Astrocyte (in vitro differentiated cells and primary cell): Measurements from ENCODE around the gene NFATC3. TPM values are rescaled to one million over a fixed set of nuclear protein-coding genes. Genes with fewer than 3 reads are reported as not detected.

Source experiments
- DNase-seq: peaks from one replicate; pipeline ENCODE4 v3.0.0-alpha.2; 2010; ENCODE audit warnings: low read depth
- FAIRE-seq: peaks from 2 replicates; lab custom pipeline; 2011; peaks lifted over from hg19 to GRCh38; lab: Jason Lieb, UNC
- H2AFZ ChIP-seq: 2 replicates; pipeline ENCODE4 v1.6.0; 2012; ENCODE audit warnings: low read depth, low read length, inconsistent platforms
- H3K27ac ChIP-seq: 2 replicates; pipeline ENCODE4 v1.5.1; 2011; ENCODE audit warnings: low read depth, low read length, inconsistent platforms
- H3K27me3 ChIP-seq: 2 replicates; pipeline ENCODE4 v1.6.0; 2011; ENCODE audit warnings: low read length, inconsistent platforms; ENCODE audit not compliant: insufficient read depth
- H3K36me3 ChIP-seq: 2 replicates; pipeline ENCODE4 v1.5.1; 2011; ENCODE audit warnings: low read length, inconsistent platforms; ENCODE audit not compliant: insufficient read depth
- H3K4me1 ChIP-seq: 2 replicates; pipeline ENCODE4 v1.5.1; 2011; ENCODE audit warnings: low read length, inconsistent platforms; ENCODE audit not compliant: insufficient read depth
- H3K4me2 ChIP-seq: 2 replicates; pipeline ENCODE4 v1.6.0; 2012; ENCODE audit warnings: low read length, inconsistent platforms
- H3K4me3 ChIP-seq: 2 replicates; pipeline ENCODE4 v1.5.1; 2011; ENCODE audit warnings: low read depth, mild to moderate bottlenecking, low read length, inconsistent platforms; ENCODE audit not compliant: insufficient read depth
- H3K79me2 ChIP-seq: 2 replicates; pipeline ENCODE4 v1.6.0; 2012; ENCODE audit warnings: mild to moderate bottlenecking, low read length, inconsistent platforms; ENCODE audit not compliant: insufficient read depth
- H3K9ac ChIP-seq: 2 replicates; pipeline ENCODE4 v1.6.0; 2012; ENCODE audit warnings: mild to moderate bottlenecking, low read length, inconsistent platforms
- H3K9me3 ChIP-seq: 2 replicates; pipeline ENCODE4 v1.5.1; 2012; ENCODE audit warnings: low read depth, mild to moderate bottlenecking, low read length, inconsistent platforms; ENCODE audit not compliant: insufficient read depth
- H4K20me1 ChIP-seq: 2 replicates; pipeline ENCODE4 v1.6.0; 2012; ENCODE audit warnings: low read length, inconsistent platforms; ENCODE audit not compliant: insufficient read depth
- H3K27ac Mint-ChIP-seq: one replicate; pipeline ENCODE4 v1.8.0; 2021; ENCODE audit warnings: mild to moderate bottlenecking, mixed read lengths; ENCODE audit not compliant: unreplicated experiment
- H3K27me3 Mint-ChIP-seq: one replicate; pipeline ENCODE4 v1.8.0; 2021; ENCODE audit warnings: low read depth, mixed read lengths; ENCODE audit not compliant: unreplicated experiment
- H3K36me3 Mint-ChIP-seq: one replicate; pipeline ENCODE4 v1.8.0; 2021; ENCODE audit warnings: low read depth, mixed read lengths; ENCODE audit not compliant: unreplicated experiment
- H3K4me1 Mint-ChIP-seq: one replicate; pipeline ENCODE4 v1.8.0; 2021; ENCODE audit warnings: low read depth, mixed read lengths; ENCODE audit not compliant: unreplicated experiment
- H3K4me3 Mint-ChIP-seq: one replicate; pipeline ENCODE4 v1.8.0; 2021; ENCODE audit warnings: mild to moderate bottlenecking, moderate library complexity, mixed read lengths; ENCODE audit not compliant: unreplicated experiment
- H3K9me3 Mint-ChIP-seq: one replicate; pipeline ENCODE4 v1.8.0; 2021; ENCODE audit warnings: mild to moderate bottlenecking, mixed read lengths; ENCODE audit not compliant: unreplicated experiment
- EZH2 ChIP-seq: IDR thresholded peaks from 2 replicates; pipeline ENCODE4 v1.6.1; 2012; ENCODE audit warnings: mild to moderate bottlenecking, low read length, inconsistent platforms; ENCODE audit not compliant: insufficient read depth
- total RNA-seq: library from RNA; stranded (reverse); gene quantifications from 2 replicates; pipeline ENCODE4 v1.2.1, GENCODE V29; 2021
- TF ChIP-seq, protein P1 (sequence below): IDR thresholded peaks from 2 replicates; pipeline ENCODE4 v1.5.1; 2011; ENCODE audit warnings: low read depth, mild to moderate bottlenecking, inconsistent platforms, low read length, moderate library complexity; ENCODE audit not compliant: insufficient read depth

NFATC3 gene
- total RNA-seq, 1 donor from 2014 or later: 34.0 TPM

DNA sequence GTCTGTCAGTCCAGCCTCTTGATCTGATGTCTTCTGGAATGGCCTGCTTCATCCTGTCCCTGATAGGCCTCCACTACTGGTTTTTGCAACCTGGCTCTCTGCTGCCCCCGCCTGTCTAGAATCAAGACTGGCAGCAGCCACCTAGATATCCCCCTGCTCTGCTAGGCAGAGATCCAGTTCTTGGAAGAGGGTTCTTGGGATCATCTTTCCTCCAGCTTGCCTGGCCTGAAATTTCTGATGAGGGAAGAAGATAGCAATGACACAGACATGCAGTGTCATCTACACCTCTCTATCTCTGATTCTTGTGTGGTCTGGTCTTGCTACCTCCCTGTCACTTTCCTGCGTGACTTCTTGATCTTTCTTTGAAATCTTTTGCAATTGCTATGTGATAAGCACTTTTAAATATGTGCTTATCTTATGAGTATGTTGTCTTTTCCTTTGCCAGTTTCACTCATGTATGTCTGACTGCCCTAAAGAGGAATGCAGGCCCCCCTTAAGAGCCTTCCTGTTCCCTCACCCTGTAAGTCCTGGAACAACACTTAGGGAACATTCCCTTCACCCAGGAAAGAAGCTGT is 20.3 kb upstream of the NFATC3 start:
- H3K9ac ChIP-seq: peak overlapping the region; percentile 36
- no peak overlapping the region for H2AFZ ChIP-seq
- peaks cover 25% of the 10 kb centered on the region for H3K4me1 ChIP-seq
- no peaks in the 10 kb centered on the region for H3K9me3 ChIP-seq
- Mint-ChIP-seq H3K36me3 (peaks cover 16% of the 10 kb centered on the region), H3K27me3 (no peaks in the 10 kb centered on the region), H3K9me3 (no peaks in the 10 kb centered on the region), H3K4me3 (peak overlapping the region; percentile 55), H3K4me1 (peaks cover 12% of the 10 kb centered on the region), H3K27ac (peak overlapping the region; percentile 73)
- H3K4me3 ChIP-seq: no peak overlapping the region
- no peaks in the 10 kb centered on the region for H3K27me3 ChIP-seq
- DNase-seq (peak; percentile 87), FAIRE-seq (peak; percentile 79)
- H3K36me3 ChIP-seq: peaks cover 6% of the 10 kb centered on the region
- no peak for TF ChIP-seq EZH2
- TF ChIP-seq, protein P1, sequence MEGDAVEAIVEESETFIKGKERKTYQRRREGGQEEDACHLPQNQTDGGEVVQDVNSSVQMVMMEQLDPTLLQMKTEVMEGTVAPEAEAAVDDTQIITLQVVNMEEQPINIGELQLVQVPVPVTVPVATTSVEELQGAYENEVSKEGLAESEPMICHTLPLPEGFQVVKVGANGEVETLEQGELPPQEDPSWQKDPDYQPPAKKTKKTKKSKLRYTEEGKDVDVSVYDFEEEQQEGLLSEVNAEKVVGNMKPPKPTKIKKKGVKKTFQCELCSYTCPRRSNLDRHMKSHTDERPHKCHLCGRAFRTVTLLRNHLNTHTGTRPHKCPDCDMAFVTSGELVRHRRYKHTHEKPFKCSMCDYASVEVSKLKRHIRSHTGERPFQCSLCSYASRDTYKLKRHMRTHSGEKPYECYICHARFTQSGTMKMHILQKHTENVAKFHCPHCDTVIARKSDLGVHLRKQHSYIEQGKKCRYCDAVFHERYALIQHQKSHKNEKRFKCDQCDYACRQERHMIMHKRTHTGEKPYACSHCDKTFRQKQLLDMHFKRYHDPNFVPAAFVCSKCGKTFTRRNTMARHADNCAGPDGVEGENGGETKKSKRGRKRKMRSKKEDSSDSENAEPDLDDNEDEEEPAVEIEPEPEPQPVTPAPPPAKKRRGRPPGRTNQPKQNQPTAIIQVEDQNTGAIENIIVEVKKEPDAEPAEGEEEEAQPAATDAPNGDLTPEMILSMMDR: peak; percentile 82
- H3K79me2 ChIP-seq: no peaks in the 10 kb centered on the region
- H3K4me2 ChIP-seq: peak overlapping the region; percentile 59
- peaks cover 5% of the 10 kb centered on the region for H4K20me1 ChIP-seq
- peak overlapping the region; percentile 66 for H3K27ac ChIP-seq

DNA sequence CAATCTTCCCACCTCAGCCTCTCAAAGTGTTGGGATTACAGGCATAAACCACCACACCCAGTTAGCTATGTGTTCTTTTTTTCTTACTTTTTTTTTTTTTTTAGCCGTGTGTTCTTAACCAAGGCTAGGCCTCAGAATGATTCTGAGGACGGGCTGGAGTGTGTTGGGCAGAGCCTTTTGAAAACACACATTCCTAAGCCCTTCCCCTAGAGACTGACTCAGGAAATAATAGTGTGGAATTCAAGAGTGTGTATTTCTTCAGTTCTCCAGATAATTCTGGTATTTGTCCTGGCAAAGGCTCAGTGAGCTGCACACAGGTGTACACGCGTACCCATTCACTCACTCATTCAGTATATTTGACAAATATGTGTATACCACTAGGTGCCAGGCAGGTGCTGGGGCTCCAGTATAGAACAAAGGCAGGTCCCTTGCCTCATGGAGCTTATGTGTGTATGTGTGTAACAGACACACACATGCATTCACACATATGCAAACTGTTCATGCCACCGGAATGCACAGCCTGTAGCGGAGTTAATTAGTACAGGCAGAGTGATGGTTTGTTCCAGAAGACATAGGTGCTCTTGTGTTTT is 19.4 kb upstream of the NFATC3 start:
- Mint-ChIP-seq H3K36me3 (peaks cover 16% of the 10 kb centered on the region), H3K4me1 (peaks cover 18% of the 10 kb centered on the region), H3K9me3 (no peaks in the 10 kb centered on the region), H3K27ac (peak overlapping the region; percentile 47), H3K27me3 (no peaks in the 10 kb centered on the region), H3K4me3 (no peak overlapping the region)
- Histone ChIP-seq H3K9ac (peak overlapping the region; percentile 36), H3K4me1 (peaks cover 25% of the 10 kb centered on the region), H3K36me3 (peaks cover 8% of the 10 kb centered on the region), H3K27ac (peak overlapping the region; percentile 66), H4K20me1 (peaks cover 5% of the 10 kb centered on the region), H3K4me2 (peak overlapping the region; percentile 59), H3K79me2 (no peaks in the 10 kb centered on the region), H2AFZ (no peak overlapping the region), H3K27me3 (no peaks in the 10 kb centered on the region), H3K9me3 (no peaks in the 10 kb centered on the region), H3K4me3 (no peak overlapping the region)
- TF ChIP-seq EZH2: no peak
- TF ChIP-seq, protein P1: no peak
- FAIRE-seq: peak; percentile 72
- DNase-seq: peak; percentile 77

DNA sequence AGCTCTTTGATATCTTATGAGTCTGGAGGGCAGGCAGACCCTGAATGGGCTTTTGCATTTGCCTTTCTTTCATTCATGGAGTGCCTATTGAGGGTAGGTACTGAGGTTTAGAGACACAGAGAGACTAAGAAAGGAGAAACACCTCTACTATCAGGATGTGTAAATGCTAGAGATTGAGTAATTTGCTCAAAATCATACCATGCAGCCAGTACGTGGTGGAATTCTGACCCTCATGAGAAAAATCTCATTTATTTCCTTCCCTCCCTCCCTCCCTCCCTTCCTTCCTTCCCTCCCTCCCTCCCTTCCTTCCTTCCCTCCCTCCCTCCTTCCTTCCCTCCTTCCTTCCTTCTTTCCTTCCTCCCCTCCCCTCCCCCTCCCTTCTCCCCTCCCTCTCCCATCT is 18.4 kb upstream of the NFATC3 start:
- Histone ChIP-seq H3K27me3 (no peaks in the 10 kb centered on the region), H3K9ac (no peak overlapping the region), H3K4me2 (no peak overlapping the region), H3K4me3 (no peak overlapping the region), H3K36me3 (peaks cover 10% of the 10 kb centered on the region), H3K9me3 (no peaks in the 10 kb centered on the region), H4K20me1 (peaks cover 5% of the 10 kb centered on the region), H2AFZ (no peak overlapping the region), H3K79me2 (no peaks in the 10 kb centered on the region), H3K27ac (no peak overlapping the region), H3K4me1 (peaks cover 25% of the 10 kb centered on the region)
- TF ChIP-seq, protein P1: no peak
- no peak for TF ChIP-seq EZH2
- no peaks in the 10 kb centered on the region for H3K27me3 Mint-ChIP-seq
- no peak for FAIRE-seq
- H3K9me3 Mint-ChIP-seq: no peaks in the 10 kb centered on the region
- DNase-seq: no peak
- peaks cover 16% of the 10 kb centered on the region for H3K36me3 Mint-ChIP-seq
- H3K27ac Mint-ChIP-seq: no peak overlapping the region
- peaks cover 18% of the 10 kb centered on the region for H3K4me1 Mint-ChIP-seq
- no peak overlapping the region for H3K4me3 Mint-ChIP-seq
